Measurements from ENCODE around the gene DRC1. TPM values are rescaled to one million over a fixed set of nuclear protein-coding genes. Genes with fewer than 3 reads are reported as not detected.

Gene DRC1
- total RNA-seq, 1 donor from 2014 or later = not detected

GRCh38 chr2:26396734-26397298, 4.9 kb upstream of the DRC1 start:
- no peak for DNase-seq (ENCODE audit: low spot score)

GRCh38 chr2:26399771-26400376, 1.8 kb upstream of the DRC1 start:
- DNase-seq (ENCODE audit: low spot score) = no peak

GRCh38 chr2:26400723-26401122, 997 bp upstream of the DRC1 start:
- DNase-seq (ENCODE audit: low spot score) = no peak

GRCh38 chr2:26407526-26407925, 5.8 kb downstream of the DRC1 start:
- DNase-seq (ENCODE audit: low spot score) = no peak

- no peak for DNase-seq (ENCODE audit: low spot score)
Measured at GRCh38 chr2:26409785-26410184, 8.1 kb downstream of the DRC1 start.

GRCh38 chr2:26410764-26411243, 9.1 kb downstream of the DRC1 start:
- no peak for DNase-seq (ENCODE audit: low spot score)

GRCh38 chr2:26411419-26411818, 9.7 kb downstream of the DRC1 start:
- no peak for DNase-seq (ENCODE audit: low spot score)

DNA sequence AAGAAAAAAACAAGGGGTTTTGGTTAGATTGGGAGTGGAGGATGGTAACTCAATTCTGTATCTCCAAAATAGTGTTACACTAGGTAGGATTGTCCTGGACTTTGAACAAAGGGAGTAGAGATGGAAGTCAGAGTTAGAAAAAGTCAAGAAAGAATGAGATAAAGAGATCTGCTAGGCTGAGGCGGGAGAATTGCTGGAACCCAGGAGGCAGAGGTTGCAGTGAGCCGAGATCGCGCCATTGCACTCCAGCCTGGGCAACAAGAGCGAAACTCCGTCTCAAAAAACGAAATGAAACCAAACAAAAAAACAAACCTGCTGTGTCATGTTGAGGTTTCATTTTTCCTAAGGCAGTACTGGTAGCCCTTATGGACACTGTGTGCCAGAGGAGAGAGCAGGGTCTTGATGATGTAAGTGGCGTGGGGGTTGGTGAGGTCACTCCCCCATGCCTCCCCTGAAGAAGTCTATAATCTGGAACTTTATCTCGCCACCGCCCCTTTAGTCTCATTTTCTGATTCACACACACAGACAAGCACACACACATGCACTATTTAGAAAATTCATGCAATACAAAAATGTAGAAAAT, 10.5 kb downstream of the DRC1 start:
- no peak for DNase-seq (ENCODE audit: low spot score)

DNA sequence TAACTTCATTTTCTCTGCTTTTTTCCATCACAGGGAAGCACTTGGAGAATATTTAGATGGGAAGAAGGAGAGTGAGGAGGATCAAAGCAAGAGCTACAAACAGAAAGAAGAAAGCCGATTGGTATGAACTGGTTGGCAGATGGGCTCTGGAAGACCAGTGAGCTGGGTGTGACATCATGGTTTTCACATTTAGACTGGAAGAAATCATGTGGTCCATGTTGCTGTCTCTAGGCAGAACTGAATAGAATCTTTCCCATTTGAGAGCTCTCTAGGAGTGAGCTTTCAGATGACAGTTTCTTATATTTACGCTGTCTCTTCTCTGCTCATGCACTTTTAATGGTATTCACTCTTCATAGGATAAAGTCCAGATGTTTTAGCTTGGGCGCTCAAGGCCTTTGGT, 12.6 kb downstream of the DRC1 start:
- no peak for DNase-seq (ENCODE audit: low spot score)

- no peak for DNase-seq (ENCODE audit: low spot score)
Measured at GRCh38 chr2:26421961-26422360, 20.2 kb downstream of the DRC1 start.

- no peak for DNase-seq (ENCODE audit: low spot score)
Measured at GRCh38 chr2:26422947-26423629, 21.4 kb downstream of the DRC1 start.

- no peak for DNase-seq (ENCODE audit: low spot score)
Measured at GRCh38 chr2:26423750-26424149, 22.0 kb downstream of the DRC1 start.

DNA sequence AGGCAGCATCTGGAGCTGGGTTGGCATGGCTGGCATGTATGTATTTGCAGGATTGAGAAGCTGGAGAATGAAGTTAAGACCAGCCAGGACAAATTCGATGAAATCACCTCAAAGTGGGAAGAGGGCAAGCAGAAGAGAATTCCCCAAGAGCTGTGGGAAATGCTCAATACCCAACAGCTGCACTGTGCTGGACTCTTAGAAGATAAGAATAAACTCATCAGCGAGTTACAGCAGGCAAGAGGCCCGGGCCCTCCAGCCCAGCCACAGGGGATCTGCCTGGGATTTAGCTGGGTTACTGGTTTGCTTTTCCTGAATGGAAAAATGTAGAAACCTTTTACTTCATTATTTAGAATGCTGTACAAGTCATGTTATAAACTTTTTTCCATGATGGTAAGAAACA, 22.5 kb downstream of the DRC1 start:
- DNase-seq (ENCODE audit: low spot score) = no peak

- no peak for DNase-seq (ENCODE audit: low spot score)
Measured at GRCh38 chr2:26428846-26429245, 27.1 kb downstream of the DRC1 start.

- DNase-seq (ENCODE audit: low spot score) = no peak
Measured at GRCh38 chr2:26429779-26430578, 28.3 kb downstream of the DRC1 start.

DNA sequence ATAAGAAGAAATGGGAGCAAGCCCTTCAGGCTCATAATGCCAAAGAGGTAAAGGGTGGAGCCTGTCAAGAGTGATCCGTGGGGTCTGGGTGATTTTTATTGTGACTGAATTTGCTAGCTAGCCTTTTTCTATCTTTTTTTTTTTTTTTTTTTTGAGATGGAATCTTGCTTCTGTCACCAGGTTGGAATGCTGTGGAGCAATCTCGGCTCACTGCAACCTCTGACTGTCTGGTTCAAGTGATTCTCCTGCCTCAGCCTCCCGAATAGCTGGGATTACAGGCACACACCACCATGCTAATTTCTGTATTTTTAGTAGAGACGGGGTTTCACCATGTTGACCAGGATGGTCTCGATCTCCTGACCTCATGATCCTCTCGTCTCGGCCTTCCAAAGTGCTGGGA, 29.1 kb downstream of the DRC1 start:
- no peak for DNase-seq (ENCODE audit: low spot score)

DNA sequence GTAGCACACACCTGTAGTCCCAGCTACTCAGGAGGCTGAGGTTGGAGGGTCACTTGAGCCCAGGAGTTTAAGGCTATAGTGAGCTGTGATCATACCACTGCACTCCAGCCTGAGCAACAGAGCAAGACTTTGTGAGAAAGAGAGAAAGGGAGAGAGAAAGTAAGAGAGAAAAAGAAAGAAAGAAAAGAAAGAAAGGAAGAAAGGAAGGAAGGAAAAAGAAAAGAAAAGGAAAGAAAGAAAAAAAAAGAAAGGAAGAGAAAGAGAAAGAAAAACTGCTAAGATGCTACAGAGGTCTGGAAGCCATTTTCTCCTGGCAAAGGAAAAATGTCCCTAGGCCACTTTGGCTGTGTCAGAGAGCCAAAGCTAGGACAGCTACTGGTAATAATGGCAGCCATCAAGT, 30.6 kb downstream of the DRC1 start:
- no peak for DNase-seq (ENCODE audit: low spot score)

- DNase-seq (ENCODE audit: low spot score) = no peak
Measured at GRCh38 chr2:26432859-26433258, 31.1 kb downstream of the DRC1 start.

DNA sequence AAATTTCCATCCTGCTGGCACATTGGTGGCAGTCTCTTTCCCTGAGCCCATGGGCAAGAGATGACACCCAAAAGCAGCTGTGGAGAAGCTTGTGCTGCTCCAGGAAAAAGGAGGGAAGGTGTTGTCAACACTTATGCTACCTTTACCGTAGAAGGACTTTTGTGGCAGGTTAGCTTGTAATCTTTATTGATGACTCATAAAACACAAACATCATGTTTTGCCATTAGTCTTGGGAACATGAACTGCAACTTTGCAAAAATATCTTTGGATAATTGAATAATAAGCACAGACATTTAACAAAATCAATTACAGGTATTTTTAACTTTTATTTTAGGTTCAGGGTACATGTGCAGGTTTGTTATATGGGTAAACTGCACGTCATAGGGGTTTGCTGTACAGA, 33.4 kb downstream of the DRC1 start:
- DNase-seq (ENCODE audit: low spot score) = no peak

DNA sequence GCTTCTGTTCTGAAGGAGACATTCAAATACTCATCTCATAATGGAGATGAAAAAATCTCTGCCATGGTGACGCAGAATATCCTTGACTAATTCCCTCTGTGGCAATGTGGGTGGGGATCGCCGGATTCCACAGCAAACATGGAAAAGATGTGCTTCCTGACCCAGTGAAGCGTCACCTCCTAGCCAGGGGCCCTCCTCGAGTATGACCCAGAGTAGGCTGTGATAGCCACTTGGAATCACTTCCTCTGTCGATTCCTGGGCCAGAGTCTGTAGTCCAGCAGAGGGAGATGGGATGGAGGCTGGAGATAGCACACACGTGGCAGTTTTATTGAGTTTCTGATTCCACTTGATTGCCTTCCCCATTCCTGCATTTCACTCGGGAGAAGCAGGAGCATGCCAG, 36.8 kb downstream of the DRC1 start:
- peak; percentile 64 for DNase-seq (ENCODE audit: low spot score)

GRCh38 chr2:26438926-26439325, 37.2 kb downstream of the DRC1 start:
- peak; percentile 14 for DNase-seq (ENCODE audit: low spot score)

- no peak for DNase-seq (ENCODE audit: low spot score)
Measured at GRCh38 chr2:26442301-26442700, 40.6 kb downstream of the DRC1 start.

Measured in mesenteric fat pad (tissue), 1 donor.